CD4-positive, alpha-beta T cell treated with Interleukin-17A for 1 hour (primary cell): Measurements from ENCODE around the gene PTPN21.

Experiments used
- DNase-seq: peaks from one replicate; pipeline ENCODE4 v3.0.0-alpha.2; 2020

PTPN21 gene

GRCh38 chr14:88554457-88555286 lies at the start of gene PTPN21:
TSS of gene PTPN21 (minus strand) at chr14:88555007. CDS start at chr14:88550417, 4,590 bp downstream.
- DNase-seq = peak; percentile 23

GRCh38 chr14:88604212-88604611 lies 49.4 kb upstream of the PTPN21 start:
- no peak for DNase-seq

GRCh38 chr14:88599761-88600439 lies 45.1 kb upstream of the PTPN21 start:
- DNase-seq = no peak

- no peak for DNase-seq
These were observed 44.5 kb upstream of the PTPN21 start for GRCh38 chr14:88599326-88599725.

GRCh38 chr14:88598097-88598675 lies 43.4 kb upstream of the PTPN21 start:
- DNase-seq = no peak

- no peak for DNase-seq
These were observed 42.8 kb upstream of the PTPN21 start for GRCh38 chr14:88597601-88598000.

- DNase-seq = no peak
These were observed 42.2 kb upstream of the PTPN21 start for GRCh38 chr14:88597038-88597437.

- no peak for DNase-seq
These were observed 37.2 kb upstream of the PTPN21 start for GRCh38 chr14:88592031-88592430.

- DNase-seq = no peak
These were observed 35.4 kb upstream of the PTPN21 start for GRCh38 chr14:88590173-88590572.

- no peak for DNase-seq
These were observed 33.3 kb upstream of the PTPN21 start for GRCh38 chr14:88588081-88588480.

- DNase-seq = no peak
These were observed 29.6 kb upstream of the PTPN21 start for GRCh38 chr14:88584451-88584850.

- DNase-seq = no peak
These were observed 21.4 kb upstream of the PTPN21 start for GRCh38 chr14:88576222-88576621.

GRCh38 chr14:88572117-88572516 lies 17.3 kb upstream of the PTPN21 start:
- no peak for DNase-seq

GRCh38 chr14:88568196-88568595 lies 13.4 kb upstream of the PTPN21 start:
- no peak for DNase-seq

- no peak for DNase-seq
These were observed 10.6 kb upstream of the PTPN21 start for GRCh38 chr14:88565427-88565826.

- DNase-seq = no peak
These were observed 9.0 kb upstream of the PTPN21 start for GRCh38 chr14:88563845-88564244.

GRCh38 chr14:88562831-88563686 lies 8.3 kb upstream of the PTPN21 start, which contains the start of gene ZC3H14:
TSS of gene ZC3H14 (plus strand) at chr14:88563037. CDS start at chr14:88563134, 97 bp downstream.
- DNase-seq = peak; percentile 90

GRCh38 chr14:88562532-88562830 lies 7.7 kb upstream of the PTPN21 start:
- DNase-seq = no peak

GRCh38 chr14:88559852-88560251 lies 5.0 kb upstream of the PTPN21 start:
- DNase-seq = no peak

- no peak for DNase-seq
These were observed 1.8 kb upstream of the PTPN21 start for GRCh38 chr14:88556581-88556980.

- no peak for DNase-seq
These were observed 836 bp downstream of the PTPN21 start for GRCh38 chr14:88553886-88554456.

GRCh38 chr14:88552876-88553275 lies 1.9 kb downstream of the PTPN21 start:
- DNase-seq = no peak

GRCh38 chr14:88551980-88552431 lies 2.8 kb downstream of the PTPN21 start:
- no peak for DNase-seq
